OCI-LY7 (cell line): ENCODE measurements around the gene HS2ST1. TPM values are rescaled to one million over a fixed set of nuclear protein-coding genes. Genes with fewer than 3 reads are reported as not detected.

Source experiments
- BruUV-seq: library from RNA; stranded (reverse); fragments of 400-500 nt; replicated peaks from 2 replicates; lab custom pipeline; 2021; lab: Mats Ljungman, UMichigan
- CTCF ChIA-PET: fragments of 300-600 bp; sonication (Branson Sonifier 250); formaldehyde crosslinking; loops from one replicate; lab custom pipeline; 2022; ENCODE audit warnings: antibody characterized with exemption; ENCODE audit not compliant: unreplicated experiment; lab: Charles Lee
- POLR2A ChIA-PET: fragments of 300-600 bp; sonication (Branson Sonifier 250); formaldehyde crosslinking; loops from one replicate; lab custom pipeline; 2022; ENCODE audit warnings: antibody characterized with exemption; lab: Charles Lee
- DNase-seq: peaks from one replicate; pipeline ENCODE4 v3.0.0-alpha.2; 2015; ENCODE audit warnings: low spot score
- H2AFZ ChIP-seq: fragments of 200-600 bp; sonication (generic), shearing (Covaris generic); 2 replicates; pipeline ENCODE4 v1.6.1; 2014; ENCODE audit warnings: mild to moderate bottlenecking, antibody characterized with exemption, low read length, moderate library complexity
- H3K27ac ChIP-seq: fragments of 200-600 bp; sonication (generic); 2 replicates; pipeline ENCODE4 v1.5.1; 2014; ENCODE audit warnings: mixed run types, low read depth, mild to moderate bottlenecking, moderate library complexity, low read length, inconsistent platforms; ENCODE audit not compliant: poor library complexity, severe bottlenecking
- H3K36me3 ChIP-seq: fragments of 200-600 bp; sonication (generic); 2 replicates; pipeline ENCODE4 v1.6.1; 2014; ENCODE audit warnings: mild to moderate bottlenecking, antibody characterized with exemption, low read length, moderate library complexity, mixed read lengths; ENCODE audit not compliant: insufficient read depth
- H3K4me1 ChIP-seq: fragments of 200-600 bp; sonication (generic); 2 replicates; pipeline ENCODE4 v1.5.1; 2014; ENCODE audit warnings: mild to moderate bottlenecking, low read length; ENCODE audit not compliant: insufficient read depth, poor library complexity, severe bottlenecking
- H3K4me2 ChIP-seq: fragments of 200-600 bp; sonication (generic); 2 replicates; pipeline ENCODE4 v1.6.1; 2014; ENCODE audit warnings: mild to moderate bottlenecking, low read length
- H3K4me3 ChIP-seq: fragments of 200-600 bp; sonication (generic); 2 replicates; pipeline ENCODE4 v1.5.1; 2014; ENCODE audit warnings: mild to moderate bottlenecking, low read depth, low read length; ENCODE audit not compliant: poor library complexity, severe bottlenecking
- H3K79me2 ChIP-seq: fragments of 200-600 bp; sonication (generic); 2 replicates; pipeline ENCODE4 v1.6.1; 2016; ENCODE audit warnings: low read depth, mild to moderate bottlenecking, low read length, moderate library complexity, mixed read lengths; ENCODE audit not compliant: insufficient read depth
- H3K9me2 ChIP-seq: fragments of 200-600 bp; sonication (generic); 2 replicates; pipeline ENCODE4 v1.6.1; 2016; ENCODE audit warnings: mild to moderate bottlenecking, low read length, mixed read lengths; ENCODE audit not compliant: insufficient read depth
- H3K9me3 ChIP-seq: fragments of 200-600 bp; sonication (generic); 2 replicates; pipeline ENCODE4 v1.6.1; 2014; ENCODE audit warnings: mild to moderate bottlenecking, mixed run types, low read length, mixed read lengths
- H4K20me1 ChIP-seq: fragments of 200-600 bp; sonication (generic); 2 replicates; pipeline ENCODE4 v1.6.1; 2014; ENCODE audit warnings: mild to moderate bottlenecking, antibody characterized with exemption, low read length, moderate library complexity, mixed read lengths; ENCODE audit not compliant: insufficient read depth
- CTCF ChIP-seq: fragments of 200-600 bp; sonication (generic); conservative IDR thresholded peaks from 2 replicates; pipeline ENCODE4 v1.5.1; 2014; ENCODE audit warnings: mild to moderate bottlenecking, antibody characterized with exemption, low read length, moderate library complexity, mixed read lengths
- EZH2phosphoT487 ChIP-seq: fragments of 200-600 bp; sonication (generic); IDR thresholded peaks from 2 replicates; pipeline ENCODE4 v1.6.1; 2018; ENCODE audit warnings: low read depth, borderline replicate concordance, mild to moderate bottlenecking, mixed run types, antibody characterized with exemption, low read length, moderate library complexity, mixed read lengths
- intact Hi-C: fragments of 100-400 bp; cut with micrococcal nuclease; formaldehyde crosslinking; loops from one replicate; pipeline ENCODE4 v1.10.0; 2022; ENCODE audit not compliant: unreplicated experiment
- total RNA-seq, 2 experiments: library from RNA; depleted of rRNA in 1 of 2; stranded (reverse); fragments of >200 nt in 1 of 2; shearing (Covaris generic) in 1 of 2; gene quantifications; 2 replicates each; pipeline ENCODE4 v1.2.3, GENCODE V29; 2014 to 2022

The HS2ST1 gene
- total RNA-seq, 2 experiments from 2014 or later, result 20.9 to 63.7 TPM

- Histone ChIP-seq H3K9me2 (no peaks in the 10 kb centered on the region), H3K9me3 (peaks cover 26% of the 10 kb centered on the region), H3K4me3 (peak overlapping the region; percentile 94), H2AFZ (no peak overlapping the region), H4K20me1 (peaks cover 27% of the 10 kb centered on the region), H3K79me2 (peaks cover 93% of the 10 kb centered on the region), H3K36me3 (peaks cover 53% of the 10 kb centered on the region), H3K4me2 (peak overlapping the region; percentile 77), H3K27ac (peak overlapping the region; percentile 83), H3K4me1 (peaks cover 20% of the 10 kb centered on the region)
- ChIA-PET POLR2A (interaction anchor here (1.2 to 5.7 kb wide), 6 partner anchors 17 to 166 kb away, joined by 3 to 28 read pairs (median 16); no protein-coding TSS in a partner anchor), CTCF (no interaction called here)
- no TSS peak for BruUV-seq
- DNase-seq, result peak; percentile 18
- no peak for TF ChIP-seq EZH2phosphoT487
- TF ChIP-seq CTCF, result no peak
- intact Hi-C loops, result no loop called here
Measured at GRCh38 chr1:86916752-86917151, 2.3 kb downstream of the HS2ST1 start.

GRCh38 chr1:86922445-86922844 lies 8.0 kb downstream of the HS2ST1 start:
- H3K79me2 ChIP-seq, result peaks cover 100% of the 10 kb centered on the region
- H3K4me2 ChIP-seq, result no peak overlapping the region
- H3K4me3 ChIP-seq, result no peak overlapping the region
- no peaks in the 10 kb centered on the region for H4K20me1 ChIP-seq
- BruUV-seq, result no TSS peak
- intact Hi-C loops, result no loop called here
- ChIA-PET CTCF (no interaction called here), POLR2A (interaction anchor here (0.8 kb wide), 1 partner anchor 93 kb away, joined by 3 read pairs; no protein-coding TSS in a partner anchor)
- H3K9me2 ChIP-seq, result no peaks in the 10 kb centered on the region
- peaks cover 95% of the 10 kb centered on the region for H3K36me3 ChIP-seq
- peaks cover 75% of the 10 kb centered on the region for H3K9me3 ChIP-seq
- DNase-seq, result no peak
- H3K4me1 ChIP-seq, result peaks cover 5% of the 10 kb centered on the region
- H2AFZ ChIP-seq, result no peak overlapping the region
- no peak overlapping the region for H3K27ac ChIP-seq
- TF ChIP-seq CTCF (no peak), EZH2phosphoT487 (no peak)

GRCh38 chr1:86924324-86924960 lies 10.0 kb downstream of the HS2ST1 start:
- H3K36me3 ChIP-seq, result peaks cover 95% of the 10 kb centered on the region
- no TSS peak for BruUV-seq
- ChIA-PET POLR2A (interaction anchor here (0.7 kb wide), 1 partner anchor 118 kb away, joined by 3 read pairs; no protein-coding TSS in a partner anchor), CTCF (no interaction called here)
- H3K4me2 ChIP-seq, result no peak overlapping the region
- no peak overlapping the region for H2AFZ ChIP-seq
- TF ChIP-seq CTCF, result no peak
- no peak for TF ChIP-seq EZH2phosphoT487
- H3K4me1 ChIP-seq, result no peaks in the 10 kb centered on the region
- H3K9me2 ChIP-seq, result no peaks in the 10 kb centered on the region
- peaks cover 89% of the 10 kb centered on the region for H3K9me3 ChIP-seq
- no peak overlapping the region for H3K27ac ChIP-seq
- H3K79me2 ChIP-seq, result peaks cover 100% of the 10 kb centered on the region
- peaks cover 9% of the 10 kb centered on the region; the same call in 1 of the 2 replicates for H4K20me1 ChIP-seq
- intact Hi-C loops, result no loop called here
- H3K4me3 ChIP-seq, result no peak overlapping the region
- DNase-seq, result no peak
